ENCODE data around the gene TNS1.

DNA sequence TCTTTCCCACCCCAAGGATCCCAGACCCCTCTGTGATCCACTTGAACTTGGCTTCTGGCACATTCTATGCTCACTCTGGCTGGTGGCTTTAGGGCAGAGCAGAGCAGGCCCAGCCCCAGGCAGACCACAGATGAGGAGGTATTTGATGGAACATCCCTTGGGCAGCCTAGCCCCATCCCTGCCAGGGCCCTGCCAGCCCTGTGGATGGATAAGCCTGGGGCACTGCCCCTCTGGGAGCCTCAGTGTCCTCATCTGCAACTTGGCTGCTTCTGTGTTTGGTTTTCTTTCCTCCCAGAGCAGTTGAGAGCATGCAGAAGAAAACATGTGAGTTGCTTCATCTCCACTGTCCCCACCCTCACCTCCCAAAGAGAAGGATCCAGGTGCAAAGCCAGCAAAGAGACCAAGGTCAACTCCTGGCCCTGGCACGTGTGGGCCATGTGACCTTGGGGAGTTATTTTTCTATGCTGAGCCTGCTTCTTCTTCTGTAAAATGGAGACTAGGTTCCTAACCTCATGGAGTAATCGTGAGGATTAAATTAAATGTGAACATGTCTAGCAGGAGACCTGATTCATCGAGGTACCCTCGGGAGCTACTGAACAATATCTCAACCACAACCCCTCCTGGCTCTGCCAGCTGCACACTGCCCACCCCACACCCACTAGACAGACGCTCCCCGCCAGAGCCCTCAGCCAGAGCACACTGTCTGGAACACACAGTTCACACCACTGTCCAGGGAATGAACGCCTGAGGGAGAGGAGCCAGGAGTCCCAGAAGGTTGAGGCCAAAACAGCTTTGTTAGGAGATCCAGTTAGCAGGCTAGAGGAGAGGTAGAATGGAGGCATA, 14.6 kb upstream of the TNS1 start:
- TF ChIP-seq, protein P1, sequence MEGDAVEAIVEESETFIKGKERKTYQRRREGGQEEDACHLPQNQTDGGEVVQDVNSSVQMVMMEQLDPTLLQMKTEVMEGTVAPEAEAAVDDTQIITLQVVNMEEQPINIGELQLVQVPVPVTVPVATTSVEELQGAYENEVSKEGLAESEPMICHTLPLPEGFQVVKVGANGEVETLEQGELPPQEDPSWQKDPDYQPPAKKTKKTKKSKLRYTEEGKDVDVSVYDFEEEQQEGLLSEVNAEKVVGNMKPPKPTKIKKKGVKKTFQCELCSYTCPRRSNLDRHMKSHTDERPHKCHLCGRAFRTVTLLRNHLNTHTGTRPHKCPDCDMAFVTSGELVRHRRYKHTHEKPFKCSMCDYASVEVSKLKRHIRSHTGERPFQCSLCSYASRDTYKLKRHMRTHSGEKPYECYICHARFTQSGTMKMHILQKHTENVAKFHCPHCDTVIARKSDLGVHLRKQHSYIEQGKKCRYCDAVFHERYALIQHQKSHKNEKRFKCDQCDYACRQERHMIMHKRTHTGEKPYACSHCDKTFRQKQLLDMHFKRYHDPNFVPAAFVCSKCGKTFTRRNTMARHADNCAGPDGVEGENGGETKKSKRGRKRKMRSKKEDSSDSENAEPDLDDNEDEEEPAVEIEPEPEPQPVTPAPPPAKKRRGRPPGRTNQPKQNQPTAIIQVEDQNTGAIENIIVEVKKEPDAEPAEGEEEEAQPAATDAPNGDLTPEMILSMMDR (IDR thresholded peaks at IDR 0.05 in 2 of 3, conservative IDR thresholded peaks at IDR 0.05 in 1 of 3; ENCODE audit: control insufficient read depth in 2 of 3, extremely low read depth in 1 of 3, insufficient read depth in 1 of 3, low read depth in 3 of 3, low read length in 3 of 3) = no peak
- no peak for TF ChIP-seq POLR2AphosphoS5 (IDR thresholded peaks at IDR 0.05; ENCODE audit: low read length)
- TF ChIP-seq, protein P2, sequence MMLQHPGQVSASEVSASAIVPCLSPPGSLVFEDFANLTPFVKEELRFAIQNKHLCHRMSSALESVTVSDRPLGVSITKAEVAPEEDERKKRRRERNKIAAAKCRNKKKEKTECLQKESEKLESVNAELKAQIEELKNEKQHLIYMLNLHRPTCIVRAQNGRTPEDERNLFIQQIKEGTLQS (IDR thresholded peaks at IDR 0.05; ENCODE audit: borderline replicate concordance, extremely low read depth, low read depth, low read length) = no peak
- TF ChIP-seq BRCA1 (IDR thresholded peaks at IDR 0.05; ENCODE audit: low read depth, low read length) = no peak
- TF ChIP-seq FOXM1 (IDR thresholded peaks at IDR 0.05; ENCODE audit: low read depth, low read length) = no peak
- TF ChIP-seq, protein P3, sequence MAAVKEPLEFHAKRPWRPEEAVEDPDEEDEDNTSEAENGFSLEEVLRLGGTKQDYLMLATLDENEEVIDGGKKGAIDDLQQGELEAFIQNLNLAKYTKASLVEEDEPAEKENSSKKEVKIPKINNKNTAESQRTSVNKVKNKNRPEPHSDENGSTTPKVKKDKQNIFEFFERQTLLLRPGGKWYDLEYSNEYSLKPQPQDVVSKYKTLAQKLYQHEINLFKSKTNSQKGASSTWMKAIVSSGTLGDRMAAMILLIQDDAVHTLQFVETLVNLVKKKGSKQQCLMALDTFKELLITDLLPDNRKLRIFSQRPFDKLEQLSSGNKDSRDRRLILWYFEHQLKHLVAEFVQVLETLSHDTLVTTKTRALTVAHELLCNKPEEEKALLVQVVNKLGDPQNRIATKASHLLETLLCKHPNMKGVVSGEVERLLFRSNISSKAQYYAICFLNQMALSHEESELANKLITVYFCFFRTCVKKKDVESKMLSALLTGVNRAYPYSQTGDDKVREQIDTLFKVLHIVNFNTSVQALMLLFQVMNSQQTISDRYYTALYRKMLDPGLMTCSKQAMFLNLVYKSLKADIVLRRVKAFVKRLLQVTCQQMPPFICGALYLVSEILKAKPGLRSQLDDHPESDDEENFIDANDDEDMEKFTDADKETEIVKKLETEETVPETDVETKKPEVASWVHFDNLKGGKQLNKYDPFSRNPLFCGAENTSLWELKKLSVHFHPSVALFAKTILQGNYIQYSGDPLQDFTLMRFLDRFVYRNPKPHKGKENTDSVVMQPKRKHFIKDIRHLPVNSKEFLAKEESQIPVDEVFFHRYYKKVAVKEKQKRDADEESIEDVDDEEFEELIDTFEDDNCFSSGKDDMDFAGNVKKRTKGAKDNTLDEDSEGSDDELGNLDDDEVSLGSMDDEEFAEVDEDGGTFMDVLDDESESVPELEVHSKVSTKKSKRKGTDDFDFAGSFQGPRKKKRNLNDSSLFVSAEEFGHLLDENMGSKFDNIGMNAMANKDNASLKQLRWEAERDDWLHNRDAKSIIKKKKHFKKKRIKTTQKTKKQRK (IDR thresholded peaks at IDR 0.05; ENCODE audit: low read depth, low read length) = no peak
- no peak for TF ChIP-seq SP1 (IDR thresholded peaks at IDR 0.05; ENCODE audit: low read depth, low read length)
- no peak for TF ChIP-seq ZNF24 (IDR thresholded peaks at IDR 0.05)
- TF ChIP-seq POLR2A (IDR thresholded peaks at IDR 0.05; ENCODE audit: low read depth, low read length) = no peak
